Stimulated activated naive CD8-positive, alpha-beta T cell treated with anti-CD3 and anti-CD28 coated beads, Interleukin-15, Interleukin-2, amounts not matched to agents 100 ng/mL and 50 ng/mL, for 24 hours (primary cell): ENCODE measurements around the gene KRTAP13-1.

Experiments used
- H3K27ac Mint-ChIP-seq: one replicate; pipeline ENCODE4 v1.8.0; 2021; ENCODE audit warnings: mild to moderate bottlenecking, mixed read lengths
- H3K27me3 Mint-ChIP-seq: one replicate; pipeline ENCODE4 v1.8.0; 2021; ENCODE audit warnings: mixed read lengths
- H3K36me3 Mint-ChIP-seq: one replicate; pipeline ENCODE4 v1.8.0; 2021; ENCODE audit warnings: low read depth, mixed read lengths
- H3K4me1 Mint-ChIP-seq: one replicate; pipeline ENCODE4 v1.8.0; 2021; ENCODE audit warnings: low read depth, mixed read lengths
- H3K4me3 Mint-ChIP-seq: one replicate; pipeline ENCODE4 v1.8.0; 2021; ENCODE audit warnings: mild to moderate bottlenecking, mixed read lengths
- H3K9me3 Mint-ChIP-seq: one replicate; pipeline ENCODE4 v1.8.0; 2021; ENCODE audit warnings: mixed read lengths

KRTAP13-1 gene

GRCh38 chr21:30434033-30434631, 38.3 kb downstream of the KRTAP13-1 start:
- Mint-ChIP-seq H3K27ac (no peak overlapping the region), H3K9me3 (peaks cover under 1% of the 10 kb centered on the region), H3K27me3 (peaks cover 3% of the 10 kb centered on the region), H3K36me3 (no peaks in the 10 kb centered on the region), H3K4me3 (no peak overlapping the region), H3K4me1 (no peaks in the 10 kb centered on the region)

DNA sequence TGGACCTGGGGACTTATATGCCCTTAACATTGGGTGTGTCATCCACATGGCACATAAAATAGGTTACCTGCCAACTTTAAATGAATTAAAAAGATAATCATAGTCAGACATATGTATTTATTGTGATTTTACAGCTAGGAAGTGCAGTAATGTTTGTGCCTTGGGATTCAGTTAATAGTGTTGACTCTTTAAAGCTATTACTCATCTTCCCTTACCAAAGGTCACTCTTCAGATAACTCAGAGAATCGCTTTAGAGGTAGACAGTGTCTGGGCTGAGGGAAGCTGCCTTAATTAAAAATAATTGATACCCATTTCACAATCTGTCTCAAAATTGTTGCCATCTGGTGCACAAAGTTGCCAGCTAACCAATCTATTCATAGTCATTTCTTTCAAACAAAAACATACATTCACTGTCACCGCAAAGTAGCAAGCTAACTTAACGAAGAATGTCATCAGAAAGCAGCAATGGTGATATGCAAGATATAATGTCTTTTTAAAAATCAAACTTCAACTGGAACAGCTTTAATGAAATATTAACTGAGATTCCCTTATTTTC, 41.3 kb downstream of the KRTAP13-1 start:
- H3K4me1 Mint-ChIP-seq = no peaks in the 10 kb centered on the region
- H3K27ac Mint-ChIP-seq = no peak overlapping the region
- peaks cover 3% of the 10 kb centered on the region for H3K27me3 Mint-ChIP-seq
- H3K4me3 Mint-ChIP-seq = no peak overlapping the region
- H3K36me3 Mint-ChIP-seq = no peaks in the 10 kb centered on the region
- peaks cover 3% of the 10 kb centered on the region for H3K9me3 Mint-ChIP-seq

DNA sequence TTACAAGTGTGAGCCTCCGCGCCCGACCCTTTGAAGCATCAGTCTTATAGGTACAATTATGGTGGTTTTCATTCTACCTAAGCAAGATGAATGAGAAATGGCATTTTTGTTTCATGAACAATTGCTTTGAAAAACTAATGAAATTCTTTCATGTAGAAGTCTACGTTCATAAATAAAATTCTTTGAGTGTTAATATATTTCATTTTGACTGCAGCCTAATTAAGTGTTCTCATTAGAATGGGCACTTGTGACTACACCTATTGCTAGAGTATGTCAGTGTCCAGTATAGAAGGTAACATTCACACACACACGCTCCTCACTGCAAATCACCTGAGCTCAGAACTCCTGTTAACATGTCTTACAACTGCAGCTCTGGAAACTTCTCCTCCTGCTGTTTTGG, 44.1 kb downstream of the KRTAP13-1 start, which contains the start of gene KRTAP15-1:
KRTAP15-1 (plus strand) TSS at position 301 of the 400 bp plus-strand sequence; CDS start at position 354, 53 bp downstream.
- Mint-ChIP-seq H3K4me3 (no peak within 1 kb of the TSS), H3K27ac (no peak within 1 kb of the TSS), H3K4me1 (no peaks in the 10 kb centered on the region), H3K36me3 (no peaks in the 10 kb centered on the region), H3K9me3 (peaks cover 3% of the 10 kb centered on the region), H3K27me3 (peaks cover 3% of the 10 kb centered on the region)

- Mint-ChIP-seq H3K27ac (no peak overlapping the region), H3K27me3 (no peaks in the 10 kb centered on the region), H3K9me3 (peaks cover 3% of the 10 kb centered on the region), H3K36me3 (no peaks in the 10 kb centered on the region), H3K4me3 (no peak overlapping the region), H3K4me1 (no peaks in the 10 kb centered on the region)
These were observed 47.4 kb downstream of the KRTAP13-1 start for GRCh38 chr21:30443226-30443625.

DNA sequence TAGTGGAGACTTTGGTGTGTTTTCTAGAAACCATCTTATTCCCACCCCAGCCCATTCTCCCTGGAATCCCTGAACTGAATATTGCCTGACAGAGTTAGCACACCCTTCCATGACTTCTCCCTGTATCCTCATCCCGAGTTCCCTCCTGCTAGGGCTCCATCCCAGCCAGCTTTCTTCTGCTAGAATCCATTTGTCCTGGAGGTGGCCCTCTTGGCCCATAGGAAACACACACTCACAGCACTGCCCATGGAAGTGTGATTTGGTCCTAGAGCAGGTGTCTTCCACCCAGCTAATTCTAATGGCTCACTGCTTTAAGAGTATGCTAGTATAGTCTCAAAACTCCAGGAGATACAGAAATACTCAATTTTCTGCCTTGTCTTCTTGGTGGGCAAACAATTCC, 48.4 kb downstream of the KRTAP13-1 start:
- Mint-ChIP-seq H3K4me3 (no peak overlapping the region), H3K27ac (no peak overlapping the region), H3K9me3 (peaks cover 2% of the 10 kb centered on the region), H3K27me3 (no peaks in the 10 kb centered on the region), H3K36me3 (no peaks in the 10 kb centered on the region), H3K4me1 (no peaks in the 10 kb centered on the region)
